H1 (cell line): ENCODE measurements around the gene GREB1. TPM values are rescaled to one million over a fixed set of nuclear protein-coding genes. Genes with fewer than 3 reads are reported as not detected.

Experiments
- CTCF ChIA-PET: fragments of 300-600 bp; sonication (Branson Sonifier 250); formaldehyde crosslinking; loops from one replicate; lab custom pipeline; 2021; ENCODE audit not compliant: partially characterized antibody; lab: Charles Lee
- POLR2A ChIA-PET: fragments of 300-600 bp; sonication (Branson Sonifier 250); formaldehyde crosslinking; loops from one replicate; lab custom pipeline; 2021; ENCODE audit warnings: inconsistent platforms; ENCODE audit not compliant: partially characterized antibody; lab: Charles Lee
- DNase-seq, 2 experiments: peaks; one replicate each; pipeline versions ENCODE4 v3.0.0 to v3.0.0-alpha.2; 2010 to 2022; ENCODE audit warnings: low spot score in 2 of 2, low read depth in 1 of 2, mixed read lengths in 1 of 2
- FAIRE-seq: peaks from 2 replicates; lab custom pipeline; 2011; peaks lifted over from hg19 to GRCh38; lab: Jason Lieb, UNC
- H2AFZ ChIP-seq: 2 replicates; pipeline ENCODE4 v1.8.1; 2012; ENCODE audit warnings: low read length, inconsistent platforms
- H2AK5ac ChIP-seq: 2 replicates; pipeline ENCODE4 v1.6.1; 2013; ENCODE audit warnings: low read depth, low read length
- H2BK120ac ChIP-seq: replicated peaks from 2 replicates; pipeline ENCODE3; 2013; ENCODE audit warnings: low read depth, low read length, inconsistent platforms
- H2BK12ac ChIP-seq: 2 replicates; pipeline ENCODE4 v1.6.1; 2013; ENCODE audit warnings: low read depth, low read length
- H2BK15ac ChIP-seq: 2 replicates; pipeline ENCODE4 v1.6.1; 2013; ENCODE audit warnings: low read length
- H2BK20ac ChIP-seq: 2 replicates; pipeline ENCODE4 v1.6.1; 2013; ENCODE audit warnings: low read length
- H2BK5ac ChIP-seq: 2 replicates; pipeline ENCODE4 v1.6.1; 2013; ENCODE audit warnings: low read depth, low read length
- H3K14ac ChIP-seq: 2 replicates; pipeline ENCODE4 v1.6.1; 2013; ENCODE audit warnings: inconsistent platforms; ENCODE audit not compliant: insufficient read length
- H3K18ac ChIP-seq: 2 replicates; pipeline ENCODE4 v1.6.1; 2013; ENCODE audit warnings: low read length; ENCODE audit errors: extremely low read depth
- H3K23ac ChIP-seq: 2 replicates; pipeline ENCODE4 v1.6.1; 2013; ENCODE audit warnings: inconsistent platforms; ENCODE audit not compliant: insufficient read length
- H3K23me2 ChIP-seq: 2 replicates; pipeline ENCODE4 v1.6.1; 2013; ENCODE audit warnings: low read depth, low read length
- H3K27ac ChIP-seq: 2 replicates; pipeline ENCODE4 v1.6.1; 2011; ENCODE audit warnings: low read depth, low read length, inconsistent platforms
- H3K27me3 ChIP-seq, 4 experiments: replicated peaks in 1 of 4; 1 replicate in 1 of 4; 2 replicates in 3 of 4; pipeline versions ENCODE4 v1.6.1 to v1.8.1; 2011 to 2013; ENCODE audit warnings: low read length in 3 of 4, mild to moderate bottlenecking in 3 of 4, inconsistent platforms in 2 of 4, mixed read lengths in 2 of 4, moderate library complexity in 1 of 4; ENCODE audit not compliant: control insufficient read depth in 3 of 4, insufficient read depth in 3 of 4; ENCODE audit errors: extremely low read depth in 1 of 4
- H3K36me3 ChIP-seq, 4 experiments: 2 replicates each; pipeline versions ENCODE4 v1.6.1 to v1.8.1; 2011 to 2013; ENCODE audit warnings: mild to moderate bottlenecking in 4 of 4, low read length in 3 of 4, moderate library complexity in 2 of 4, control low read depth in 1 of 4, inconsistent platforms in 1 of 4; ENCODE audit not compliant: insufficient read depth in 4 of 4, control insufficient read depth in 2 of 4
- H3K4ac ChIP-seq: replicated peaks from 2 replicates; pipeline ENCODE3; 2013; ENCODE audit warnings: low read length, low read depth, mixed read lengths, inconsistent platforms; ENCODE audit not compliant: insufficient read length
- H3K4me1 ChIP-seq, 4 experiments: replicated peaks in 1 of 4; 1 replicate in 1 of 4; 2 replicates in 3 of 4; pipeline versions ENCODE4 v1.6.1 to v1.8.1; 2011 to 2013; ENCODE audit warnings: low read length in 3 of 4, inconsistent platforms in 2 of 4, mixed read lengths in 1 of 4; ENCODE audit not compliant: insufficient read depth in 4 of 4, control insufficient read depth in 3 of 4
- H3K4me2 ChIP-seq, 2 experiments: 2 replicates each; pipeline versions ENCODE4 v1.6.1 to v1.8.1; 2011 to 2013; ENCODE audit warnings: low read depth in 2 of 2, low read length in 2 of 2, control low read depth in 1 of 2, inconsistent platforms in 1 of 2, mild to moderate bottlenecking in 1 of 2; ENCODE audit not compliant: insufficient read depth in 1 of 2
- H3K4me3 ChIP-seq, 4 experiments: fragments of 200-600, 300-600 bp in 1 of 4; sonication (generic), shearing (Covaris generic), sonication (Bioruptor Twin) in 1 of 4; 2 replicates each; pipeline versions ENCODE4 v1.5.1 to v1.8.1; 2011 to 2016; ENCODE audit warnings: low read length in 4 of 4, low read depth in 3 of 4, control low read depth in 2 of 4, inconsistent platforms in 2 of 4, mild to moderate bottlenecking in 2 of 4, mixed read lengths in 1 of 4, moderate library complexity in 1 of 4; ENCODE audit not compliant: insufficient read depth in 2 of 4; ENCODE audit errors: extremely low read depth in 1 of 4
- H3K56ac ChIP-seq: replicated peaks from 2 replicates; pipeline ENCODE3; 2013; ENCODE audit warnings: low read depth, mild to moderate bottlenecking, mixed read lengths, low read length, inconsistent platforms; ENCODE audit not compliant: insufficient read length
- H3K79me1 ChIP-seq: 2 replicates; pipeline ENCODE4 v1.6.1; 2013; ENCODE audit warnings: low read depth, low read length, control low read depth
- H3K79me2 ChIP-seq, 2 experiments: 2 replicates each; pipeline versions ENCODE4 v1.6.1 to v1.8.1; 2012 to 2013; ENCODE audit warnings: low read length in 2 of 2, mild to moderate bottlenecking in 2 of 2, inconsistent platforms in 1 of 2; ENCODE audit not compliant: insufficient read depth in 2 of 2, control insufficient read depth in 1 of 2
- H3K9ac ChIP-seq, 4 experiments: replicated peaks in 1 of 4; 1 replicate in 1 of 4; 2 replicates in 3 of 4; pipeline versions ENCODE4 v1.6.1 to v1.8.1; 2011 to 2013; ENCODE audit warnings: low read depth in 3 of 4, low read length in 3 of 4, control low read depth in 2 of 4, mild to moderate bottlenecking in 2 of 4, moderate library complexity in 2 of 4, inconsistent platforms in 1 of 4; ENCODE audit errors: extremely low read depth in 1 of 4
- H3K9me3 ChIP-seq, 2 experiments: 2 replicates each; pipeline versions ENCODE4 v1.6.1 to v1.8.1; 2012 to 2013; ENCODE audit warnings: mild to moderate bottlenecking in 2 of 2, moderate library complexity in 2 of 2, control low read depth in 1 of 2, inconsistent platforms in 1 of 2, low read depth in 1 of 2, low read length in 1 of 2, mixed read lengths in 1 of 2; ENCODE audit not compliant: insufficient read depth in 2 of 2
- H4K20me1 ChIP-seq, 2 experiments: replicated peaks in 1 of 2; 2 replicates each; pipeline versions ENCODE3 to v1.8.1; 2011 to 2013; ENCODE audit warnings: inconsistent platforms in 2 of 2, low read length in 2 of 2, mild to moderate bottlenecking in 1 of 2; ENCODE audit not compliant: insufficient read depth in 2 of 2, control insufficient read depth in 1 of 2
- H4K5ac ChIP-seq: 2 replicates; pipeline ENCODE4 v1.6.1; 2013; ENCODE audit warnings: low read length, low read depth, mixed read lengths, inconsistent platforms; ENCODE audit not compliant: insufficient read length
- H4K8ac ChIP-seq: 2 replicates; pipeline ENCODE4 v1.8.0; 2013; ENCODE audit warnings: mild to moderate bottlenecking, moderate library complexity, low read length, inconsistent platforms; ENCODE audit not compliant: insufficient read depth; ENCODE audit errors: extremely low read depth
- H4K91ac ChIP-seq: replicated peaks from 2 replicates; pipeline ENCODE3; 2013; ENCODE audit warnings: low read length, mixed read lengths, inconsistent platforms; ENCODE audit not compliant: insufficient read length
- WGBS, 2 experiments: shearing (Covaris generic) in 1 of 2; methylation state at CpG; one replicate each; pipeline versions ENCODE4 v1.1.6 to v1.1.7; 2013 to 2015; ENCODE audit warnings: low lambda C conversion rate in 2 of 2, mixed read lengths in 2 of 2, inconsistent platforms in 1 of 2, low coverage in 1 of 2, missing lambda C conversion rate in 1 of 2; ENCODE audit not compliant: insufficient replicate concordance in 2 of 2, insufficient coverage in 1 of 2, insufficient read length in 1 of 2; ENCODE audit errors: extremely low coverage in 1 of 2, missing lambda C conversion rate in 1 of 2; 5-methylcytosine and 5-hydroxymethylcytosine counted together
- polyA plus RNA-seq, 7 experiments: library from polyadenylated mRNA; depleted of rRNA in 3 of 7; stranded (reverse) in 5 of 7; unstranded in 2 of 7; fragments of >200 nt in 5 of 7; fragments of 200-250 nt in 2 of 7; gene quantifications; 1 replicate in 5 of 7; 2 replicates in 1 of 7; 4 replicates in 1 of 7; pipeline versions ENCODE4 v1.2.1 to v1.2.3, GENCODE V29; 2011 to 2013; ENCODE audit warnings: missing spikeins in 2 of 7, mixed read lengths in 2 of 7
- total RNA-seq: library from RNA; stranded (reverse); fragmentation: NEBNext Ultra II Directional; extraction: Animal tissue kit (Norgen Biotek cat#: 25700); gene quantifications from 2 replicates; pipeline ENCODE4 v1.2.1, GENCODE V29; 2021
- TF ChIP-seq, protein P1 (sequence below): IDR thresholded peaks from 2 replicates; pipeline ENCODE4 v1.6.1; 2012; ENCODE audit warnings: low read length, inconsistent platforms
- TF ChIP-seq, protein P2 (sequence below): IDR thresholded peaks from 2 replicates; pipeline ENCODE4 v1.6.1; 2012; ENCODE audit warnings: inconsistent platforms
- TF ChIP-seq, protein P3 (sequence below): IDR thresholded peaks from 2 replicates; pipeline ENCODE4 v1.6.1; 2012; ENCODE audit warnings: inconsistent platforms

GREB1 gene
- total and polyA plus RNA-seq, 2 of the 8 experiments (the other 6 are each of a cell fraction or from before 2014, with no cell fraction given) = 7.9 to 43.4 TPM

DNA sequence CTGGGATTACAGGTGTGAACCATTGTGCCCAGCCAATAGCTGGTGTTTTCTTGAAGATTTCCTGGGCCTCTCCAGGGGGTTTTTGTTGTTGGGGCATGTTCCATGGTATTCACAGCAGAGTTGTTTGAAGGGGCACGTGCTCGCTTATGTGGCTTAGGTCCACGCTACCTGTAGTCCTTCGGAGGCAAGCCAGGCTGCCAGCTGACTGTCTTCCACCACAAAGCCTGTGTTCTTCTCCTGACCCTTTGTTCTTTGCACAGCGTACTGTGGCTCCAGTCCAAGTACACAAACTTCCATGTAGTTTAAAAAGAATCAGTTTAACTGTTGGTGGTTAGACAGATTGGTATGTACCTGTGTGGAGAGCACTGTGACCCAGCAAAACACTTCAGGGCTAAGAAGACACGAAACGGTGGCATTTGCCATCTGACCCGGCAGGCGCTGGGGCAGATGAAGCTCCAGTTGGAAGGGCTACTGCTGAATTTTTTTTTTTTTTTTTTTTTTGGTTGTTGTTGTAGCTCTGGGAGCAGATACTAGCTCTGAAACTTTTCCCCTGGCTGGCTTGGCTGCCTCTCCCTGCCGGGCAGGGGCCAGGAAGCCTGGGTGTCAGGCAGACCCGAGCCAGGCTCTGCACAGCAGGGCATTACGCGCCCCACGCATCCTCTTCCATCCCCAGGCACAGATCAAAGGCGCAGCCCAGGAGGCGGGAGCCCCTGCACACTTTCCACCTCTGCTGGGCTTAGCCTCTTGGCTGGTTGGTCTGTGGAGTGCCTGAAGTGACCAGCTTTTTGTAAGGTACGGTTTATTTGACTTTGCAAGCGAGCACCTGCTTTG lies 5.7 kb downstream of the GREB1 start:
- Histone ChIP-seq H4K8ac (0 out of 2 replicates have a peak overlapping the region, but pooled peaks have one; percentile 31), H2AK5ac (no peak overlapping the region), H3K4me2 (peak overlapping the region; percentile 16 to 43; a peak in 3 of 4 replicates), H3K27ac (no peak overlapping the region), H3K23me2 (peaks cover 2% of the 10 kb centered on the region; the same call in 1 of the 2 replicates), H2BK5ac (peak overlapping the region; percentile 29; the same call in 1 of the 2 replicates), H3K4me1 (peaks cover 13 to 38% (median 28%) of the 10 kb centered on the region in 4 experiments), H3K4me3 (no peak overlapping the region), H2BK120ac (no peak overlapping the region), H2BK12ac (peak overlapping the region; percentile 56; the same call in 1 of the 2 replicates), H4K20me1 (peaks cover 0 to 10% of the 10 kb centered on the region in 2 experiments), H3K56ac (no peak overlapping the region), H2BK20ac (peak overlapping the region; percentile 66; the same call in 1 of the 2 replicates), H3K36me3 (no peaks in the 10 kb centered on the region), H4K5ac (no peak overlapping the region), H3K27me3 (no peaks in the 10 kb centered on the region), H3K9me3 (no peaks in the 10 kb centered on the region), H2AFZ (no peak overlapping the region), H3K79me1 (peaks cover 12% of the 10 kb centered on the region), H3K4ac (peak overlapping the region; percentile 40), H3K14ac (no peak overlapping the region), H3K79me2 (peaks cover 0 to 10% of the 10 kb centered on the region in 2 experiments; a peak in 2 of 4 replicates), H3K9ac (no peak overlapping the region), H3K18ac (peak overlapping the region; percentile 26; the same call in 1 of the 2 replicates), H2BK15ac (no peak overlapping the region), H4K91ac (peak overlapping the region; percentile 61), H3K23ac (no peak overlapping the region)
- 68% methylated on average over 18 of the region's 18 CpGs; no CpG with 5 or more reads in 1 of the 2 experiments for WGBS, 2 experiments
- no peak for DNase-seq
- no peak for FAIRE-seq
- ChIA-PET POLR2A (interaction anchor here (0.6 to 1.6 kb wide), 5 partner anchors 18 to 422 kb away, joined by 3 to 5 read pairs (median 3); no protein-coding TSS in a partner anchor), CTCF (interaction anchor here (0.9 to 22.6 kb wide), 12 partner anchors 14 to 93 kb away, joined by 3 to 377 read pairs (median 4); no protein-coding TSS in a partner anchor)
- TF ChIP-seq, protein P1, sequence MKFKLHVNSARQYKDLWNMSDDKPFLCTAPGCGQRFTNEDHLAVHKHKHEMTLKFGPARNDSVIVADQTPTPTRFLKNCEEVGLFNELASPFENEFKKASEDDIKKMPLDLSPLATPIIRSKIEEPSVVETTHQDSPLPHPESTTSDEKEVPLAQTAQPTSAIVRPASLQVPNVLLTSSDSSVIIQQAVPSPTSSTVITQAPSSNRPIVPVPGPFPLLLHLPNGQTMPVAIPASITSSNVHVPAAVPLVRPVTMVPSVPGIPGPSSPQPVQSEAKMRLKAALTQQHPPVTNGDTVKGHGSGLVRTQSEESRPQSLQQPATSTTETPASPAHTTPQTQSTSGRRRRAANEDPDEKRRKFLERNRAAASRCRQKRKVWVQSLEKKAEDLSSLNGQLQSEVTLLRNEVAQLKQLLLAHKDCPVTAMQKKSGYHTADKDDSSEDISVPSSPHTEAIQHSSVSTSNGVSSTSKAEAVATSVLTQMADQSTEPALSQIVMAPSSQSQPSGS = no peak
- TF ChIP-seq, protein P2, sequence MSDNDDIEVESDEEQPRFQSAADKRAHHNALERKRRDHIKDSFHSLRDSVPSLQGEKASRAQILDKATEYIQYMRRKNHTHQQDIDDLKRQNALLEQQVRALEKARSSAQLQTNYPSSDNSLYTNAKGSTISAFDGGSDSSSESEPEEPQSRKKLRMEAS = peak; percentile 73
- TF ChIP-seq, protein P3, sequence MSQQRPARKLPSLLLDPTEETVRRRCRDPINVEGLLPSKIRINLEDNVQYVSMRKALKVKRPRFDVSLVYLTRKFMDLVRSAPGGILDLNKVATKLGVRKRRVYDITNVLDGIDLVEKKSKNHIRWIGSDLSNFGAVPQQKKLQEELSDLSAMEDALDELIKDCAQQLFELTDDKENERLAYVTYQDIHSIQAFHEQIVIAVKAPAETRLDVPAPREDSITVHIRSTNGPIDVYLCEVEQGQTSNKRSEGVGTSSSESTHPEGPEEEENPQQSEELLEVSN = peak; percentile 62
